GM19193 (cell line): ENCODE measurements around the gene RNASE4.

ENCODE experiments used
- POLR2A ChIP-seq: IDR thresholded peaks from 4 replicates; pipeline ENCODE4 v1.6.1; 2011; ENCODE audit not compliant: insufficient read depth, insufficient read length; ENCODE audit errors: extremely low read depth

RNASE4 gene

GRCh38 chr14:20687362-20688166 lies 3.2 kb downstream of the RNASE4 start:
- TF ChIP-seq POLR2A = no peak

DNA sequence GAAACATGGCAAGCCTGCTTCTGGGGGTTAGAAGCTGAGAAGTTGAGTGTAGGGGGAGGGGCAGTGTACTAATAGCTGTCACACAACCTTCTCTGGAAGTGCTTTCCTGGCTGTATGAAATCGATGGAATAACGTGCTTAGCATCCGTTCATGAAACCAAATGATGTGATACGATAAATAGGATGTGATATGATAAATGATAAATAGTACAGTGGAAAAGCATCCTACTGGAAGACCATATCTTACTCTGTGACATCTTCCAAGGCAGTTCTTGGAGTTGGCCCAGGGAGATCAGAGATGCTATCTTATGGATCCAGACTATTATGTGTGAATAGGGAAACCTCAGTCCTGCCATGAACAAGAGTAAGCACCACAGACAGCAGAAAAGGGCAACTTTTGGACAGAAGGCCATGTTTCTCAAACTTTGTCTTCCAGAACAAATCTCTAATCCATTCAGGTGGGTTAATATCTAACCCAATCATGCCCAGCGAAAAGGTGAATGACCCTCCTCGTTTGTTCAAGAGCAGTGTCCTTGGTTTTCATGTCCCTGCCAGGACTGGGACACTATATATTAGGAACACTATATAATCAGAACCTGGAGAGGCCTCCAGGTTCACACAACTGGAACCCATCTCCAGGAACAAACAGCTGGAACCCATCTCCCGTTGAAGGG lies 3.9 kb downstream of the RNASE4 start, which contains the start of gene ANG:
Gene ANG, plus strand, starts transcription at position 598 of the 673 bp plus-strand sequence. CDS start 4,801 bp downstream, outside the sequence.
- no peak for TF ChIP-seq POLR2A

DNA sequence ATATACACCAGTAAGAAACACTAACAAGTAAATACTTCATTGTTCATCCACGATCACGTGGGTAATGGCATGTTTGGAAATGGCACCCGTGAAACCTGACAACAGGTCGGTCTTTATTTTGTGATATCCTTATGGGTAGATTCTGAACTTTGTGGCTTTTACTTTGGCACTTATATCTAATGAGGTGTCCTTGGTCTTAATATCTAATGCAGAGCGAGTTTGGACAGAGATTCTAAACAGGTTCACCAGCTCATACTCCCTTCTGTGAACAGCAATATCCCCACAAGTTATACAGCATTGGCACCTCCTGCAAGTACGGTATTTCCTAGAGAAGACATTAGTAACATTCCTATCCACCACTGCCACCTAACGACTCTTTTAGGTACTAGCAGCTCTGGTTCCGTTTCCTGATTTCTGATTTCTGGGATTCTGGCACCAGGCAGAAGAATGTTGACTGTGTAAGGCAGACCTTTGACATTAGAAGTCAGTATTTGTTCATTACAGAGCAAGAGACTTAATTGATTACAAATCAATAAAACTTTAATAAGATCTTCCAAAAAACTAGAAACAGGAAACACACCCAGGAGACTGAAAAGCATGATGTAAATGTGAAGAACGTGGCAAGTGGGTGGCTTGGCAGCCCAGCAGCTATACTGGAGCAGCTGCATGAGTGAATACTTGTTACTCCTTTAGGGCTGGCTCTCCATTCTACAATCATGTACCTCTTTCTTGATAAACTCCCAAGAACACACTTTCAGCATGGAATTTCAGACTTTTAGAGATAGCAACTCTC lies 6.7 kb downstream of the RNASE4 start:
- TF ChIP-seq POLR2A = no peak

DNA sequence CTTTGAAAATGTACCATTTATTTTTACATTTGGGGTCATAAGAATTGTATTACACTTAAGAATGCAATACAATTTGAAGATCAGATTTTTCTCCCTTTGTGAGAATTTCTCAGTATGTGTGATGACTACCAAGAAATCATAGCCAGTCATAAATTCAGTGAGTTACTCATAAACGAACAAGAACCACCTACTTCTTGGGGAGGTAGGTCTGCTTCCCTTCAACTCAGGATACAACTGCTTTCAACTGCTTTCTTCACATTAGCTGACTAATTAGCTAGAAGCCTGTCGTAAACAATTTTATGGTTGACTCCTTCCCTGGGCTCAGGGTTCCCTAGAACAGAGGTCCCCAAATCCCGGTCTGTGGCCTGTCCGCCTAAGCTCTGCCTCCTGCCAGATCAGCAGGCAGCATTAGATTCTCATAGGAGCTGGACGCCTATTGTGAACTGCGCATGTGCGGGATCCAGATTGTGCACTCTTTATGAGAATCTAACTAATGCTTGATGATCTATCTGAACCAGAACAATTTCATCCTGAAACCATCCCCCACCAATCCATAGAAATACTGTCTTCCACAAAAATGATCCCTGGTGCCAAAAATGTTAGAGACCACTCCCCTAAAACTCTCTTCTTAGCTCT lies 7.9 kb downstream of the RNASE4 start:
- no peak for TF ChIP-seq POLR2A

- no peak for TF ChIP-seq POLR2A
Measured at GRCh38 chr14:20696764-20697163, 12.4 kb downstream of the RNASE4 start.

DNA sequence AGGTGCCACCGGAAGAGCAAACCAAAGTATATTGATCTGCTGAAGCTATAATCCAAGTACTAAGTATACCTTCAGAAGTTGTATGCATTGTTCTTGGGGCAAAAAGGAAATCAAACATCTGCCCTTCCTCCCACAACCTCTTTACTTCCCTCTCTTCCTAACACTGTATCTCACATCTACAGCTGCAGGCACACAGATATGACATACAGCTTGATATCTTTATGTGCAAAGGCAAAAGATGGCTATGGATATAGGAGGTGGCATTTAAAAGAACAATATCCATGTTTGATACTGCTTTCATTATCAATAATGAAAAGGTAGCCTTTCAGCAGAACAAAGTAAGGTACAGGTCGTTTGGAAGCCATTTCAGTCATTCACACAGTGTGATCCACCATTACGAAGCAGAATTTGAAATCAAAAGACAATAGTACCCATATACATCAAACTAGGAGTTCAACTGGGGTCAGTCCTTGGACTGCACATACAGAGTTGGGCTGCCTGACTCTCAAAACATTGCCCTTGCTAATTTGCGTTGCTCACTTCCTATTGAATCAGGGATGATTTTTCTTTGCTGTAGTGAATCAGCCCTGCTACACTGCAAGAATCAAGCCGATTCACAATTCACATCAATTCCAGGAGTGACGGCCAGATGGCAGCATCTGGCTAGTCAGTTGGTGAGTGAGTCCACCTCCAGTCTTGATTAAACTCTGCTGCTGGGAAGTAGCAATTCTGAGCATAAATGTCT lies 13.1 kb downstream of the RNASE4 start:
- TF ChIP-seq POLR2A = no peak

- TF ChIP-seq POLR2A = no peak
Measured at GRCh38 chr14:20698018-20698329, 13.6 kb downstream of the RNASE4 start.

DNA sequence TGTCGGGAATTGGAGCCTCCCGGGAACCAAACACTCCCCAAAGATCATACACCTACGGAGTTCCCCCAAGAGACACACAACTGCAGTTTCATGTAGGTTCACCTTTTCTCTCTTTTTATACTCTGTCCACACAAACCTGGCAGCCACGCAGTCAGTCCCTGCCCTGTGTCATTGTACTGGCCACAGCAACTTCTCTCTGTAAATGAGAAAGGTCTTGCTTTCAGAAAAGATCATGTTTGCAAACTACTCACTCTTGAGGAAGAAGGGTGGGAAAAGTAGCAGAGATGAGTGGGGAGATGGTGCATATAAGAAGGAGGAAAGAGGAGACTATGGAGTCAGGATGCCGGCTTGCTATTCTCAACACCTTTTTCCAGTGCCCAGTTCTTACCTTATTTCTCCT lies 14.6 kb downstream of the RNASE4 start:
- TF ChIP-seq POLR2A = no peak

GRCh38 chr14:20699931-20700330 lies 15.6 kb downstream of the RNASE4 start:
- TF ChIP-seq POLR2A = no peak

GRCh38 chr14:20706657-20707355 lies 22.4 kb downstream of the RNASE4 start:
- no peak for TF ChIP-seq POLR2A

DNA sequence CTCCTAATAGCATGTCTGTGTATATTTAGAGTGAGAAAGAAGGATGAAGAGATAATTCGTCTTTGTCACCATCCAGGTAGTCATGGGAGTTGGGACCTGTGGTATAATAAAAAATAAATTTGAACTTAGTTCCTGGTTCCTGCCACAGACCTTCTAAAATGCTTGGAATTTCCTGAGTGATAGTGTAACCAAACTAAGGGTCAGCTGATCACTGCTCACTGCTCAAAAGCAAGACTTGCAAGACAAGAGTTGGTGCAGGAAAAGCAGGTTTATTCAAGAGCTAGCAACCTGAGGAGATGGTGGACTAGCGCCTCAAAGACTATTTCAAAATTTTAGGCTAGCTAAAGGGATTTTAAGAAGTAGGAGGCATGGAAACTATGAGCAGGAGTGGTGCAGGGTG lies 23.3 kb downstream of the RNASE4 start:
- TF ChIP-seq POLR2A = no peak

DNA sequence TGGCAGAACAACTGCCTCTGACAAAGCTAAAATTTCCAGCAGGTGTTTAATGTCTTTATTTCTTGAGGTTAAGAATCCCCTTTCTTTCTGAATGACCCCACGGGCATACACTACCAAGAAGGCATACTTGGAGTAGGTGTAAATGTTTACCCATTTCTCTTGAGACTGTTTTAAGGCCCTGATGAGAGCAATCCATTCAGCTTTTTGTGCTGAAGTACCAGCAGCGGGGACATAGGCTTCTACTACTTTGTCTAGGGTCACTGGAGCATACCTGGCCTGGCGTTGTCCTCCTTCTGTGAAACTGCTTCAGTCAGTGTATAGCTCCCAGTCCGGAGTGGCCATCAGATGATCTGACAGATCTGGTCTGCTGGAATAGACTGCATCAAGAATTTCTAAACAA lies 26.9 kb downstream of the RNASE4 start:
- TF ChIP-seq POLR2A = no peak

DNA sequence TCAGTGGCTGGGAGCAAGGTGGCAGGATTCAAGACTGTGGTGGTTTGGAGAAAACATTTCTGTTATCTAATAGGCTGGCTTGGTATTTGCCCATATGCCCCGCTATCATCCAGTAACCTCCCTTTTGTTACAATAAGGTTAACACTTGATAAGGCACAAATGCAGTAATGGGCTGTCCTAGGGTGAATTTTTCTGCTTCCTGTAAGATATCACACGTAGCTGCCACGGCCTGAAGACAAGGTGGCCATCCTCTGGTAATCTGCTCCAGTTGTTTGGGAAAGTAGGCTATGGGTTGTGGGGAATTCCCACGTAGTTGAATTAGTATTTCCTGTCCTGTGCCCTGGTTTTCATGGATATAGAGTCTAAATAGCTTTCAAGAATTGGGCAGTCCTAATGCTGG lies 27.3 kb downstream of the RNASE4 start:
- TF ChIP-seq POLR2A = no peak

- TF ChIP-seq POLR2A = no peak
Measured at GRCh38 chr14:20712904-20713303, 28.5 kb downstream of the RNASE4 start.
